Thyroid gland (tissue), 4 donors: ENCODE data around the gene CEP350.

Experiments
- CTCF ChIP-seq, 6 experiments: fragments of 200-600 bp in 3 of 6; fragments of 450-650 bp in 3 of 6; sonication (generic) in 3 of 6; IDR thresholded peaks; one replicate each; pipeline ENCODE4 v1.5.1; 2016 to 2019; ENCODE audit warnings: antibody characterized with exemption in 6 of 6, mild to moderate bottlenecking in 2 of 6, inconsistent platforms in 1 of 6, moderate library complexity in 1 of 6
- POLR2A ChIP-seq, 2 donors: fragments of 450-650 bp; IDR thresholded peaks; one replicate each; pipeline ENCODE4 v1.6.1; 2017; ENCODE audit warnings: antibody characterized with exemption in 2 of 2, mild to moderate bottlenecking in 2 of 2, moderate library complexity in 1 of 2

- no peak for TF ChIP-seq CTCF (IDR thresholded peaks at IDR 0.05)
- TF ChIP-seq POLR2A (IDR thresholded peaks at IDR 0.05) = no peak
Measured at GRCh38 chr1:180053594-180054567, 99.3 kb downstream of the CEP350 start.
